ENCODE measurements around the gene NEK3.
A peak's percentile ranks its signal among the peaks of the same experiment; 100 is the strongest.
"Not testable (repeated sequence)": the region's sequence is repeated elsewhere in the genome, so short reads cannot be mapped to it uniquely, and the experiment has no call there.

Gene NEK3, protein sequence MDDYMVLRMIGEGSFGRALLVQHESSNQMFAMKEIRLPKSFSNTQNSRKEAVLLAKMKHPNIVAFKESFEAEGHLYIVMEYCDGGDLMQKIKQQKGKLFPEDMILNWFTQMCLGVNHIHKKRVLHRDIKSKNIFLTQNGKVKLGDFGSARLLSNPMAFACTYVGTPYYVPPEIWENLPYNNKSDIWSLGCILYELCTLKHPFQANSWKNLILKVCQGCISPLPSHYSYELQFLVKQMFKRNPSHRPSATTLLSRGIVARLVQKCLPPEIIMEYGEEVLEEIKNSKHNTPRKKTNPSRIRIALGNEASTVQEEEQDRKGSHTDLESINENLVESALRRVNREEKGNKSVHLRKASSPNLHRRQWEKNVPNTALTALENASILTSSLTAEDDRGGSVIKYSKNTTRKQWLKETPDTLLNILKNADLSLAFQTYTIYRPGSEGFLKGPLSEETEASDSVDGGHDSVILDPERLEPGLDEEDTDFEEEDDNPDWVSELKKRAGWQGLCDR

DNA sequence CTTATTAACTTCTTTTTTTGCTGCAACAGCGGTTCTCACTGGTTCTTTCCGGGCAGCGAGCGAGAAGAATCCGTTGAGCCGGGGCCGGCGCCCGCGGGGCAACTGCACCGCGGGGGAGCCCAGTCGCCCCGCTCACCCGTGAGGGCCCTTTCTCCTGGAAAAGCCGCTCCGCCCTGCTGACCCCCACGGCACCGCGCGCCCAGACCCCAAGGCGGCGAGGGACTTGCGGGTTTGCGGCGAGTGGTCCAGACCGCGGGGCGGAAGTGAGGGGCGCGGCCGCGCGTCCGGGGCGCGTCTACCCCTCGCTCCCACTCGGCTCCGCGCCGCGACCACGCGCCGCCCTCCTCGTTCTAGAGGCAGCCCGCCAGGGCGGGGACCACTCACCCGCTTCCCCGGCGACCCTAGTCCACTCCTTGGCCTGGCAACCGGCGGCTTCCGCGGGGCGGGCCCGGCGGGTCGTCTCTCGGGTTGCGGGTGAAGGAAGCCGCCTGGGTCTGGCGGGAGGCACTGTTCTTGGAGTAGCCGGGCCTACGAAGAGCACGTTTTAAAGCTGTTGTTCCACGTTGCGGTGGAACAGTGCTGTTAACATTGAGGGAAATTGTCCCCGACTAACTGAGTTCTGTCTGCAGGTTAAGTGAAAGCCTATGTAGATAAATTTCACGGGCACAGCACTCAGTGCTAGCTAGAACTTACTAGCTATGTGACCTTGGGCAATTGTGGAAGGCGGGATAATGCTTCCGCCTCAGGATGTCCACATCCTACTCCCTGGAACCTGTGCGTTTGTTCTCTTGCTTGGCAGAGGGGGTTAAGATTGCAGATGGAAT is at the start of gene NEK3:
NEK3 (minus strand) TSS at position 439 of the 824 bp plus-strand sequence. CDS start 3,406 bp downstream, outside the sequence.
- DNase-seq = peak; percentile 8

DNA sequence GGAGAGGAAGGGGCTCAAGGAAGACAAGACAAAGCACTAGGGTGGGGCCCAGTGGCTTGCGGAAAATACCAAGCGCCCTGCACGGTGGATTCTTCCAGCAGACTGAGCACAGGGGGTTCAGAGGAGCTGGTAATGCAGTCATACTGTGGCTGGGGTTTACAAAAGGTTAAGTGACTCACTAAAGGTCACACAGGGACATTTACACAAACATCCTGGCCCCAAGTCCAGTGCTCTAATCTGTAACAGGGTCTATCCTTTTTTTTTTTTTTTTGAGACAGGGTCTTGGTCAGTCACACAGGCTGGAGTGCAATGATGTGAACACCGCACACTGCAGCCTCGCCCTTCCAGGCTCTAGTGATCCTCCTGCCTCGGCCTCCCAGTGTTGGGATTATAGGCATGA is 49.0 kb upstream of the NEK3 start:
- DNase-seq = not testable (repeated sequence)

DNA sequence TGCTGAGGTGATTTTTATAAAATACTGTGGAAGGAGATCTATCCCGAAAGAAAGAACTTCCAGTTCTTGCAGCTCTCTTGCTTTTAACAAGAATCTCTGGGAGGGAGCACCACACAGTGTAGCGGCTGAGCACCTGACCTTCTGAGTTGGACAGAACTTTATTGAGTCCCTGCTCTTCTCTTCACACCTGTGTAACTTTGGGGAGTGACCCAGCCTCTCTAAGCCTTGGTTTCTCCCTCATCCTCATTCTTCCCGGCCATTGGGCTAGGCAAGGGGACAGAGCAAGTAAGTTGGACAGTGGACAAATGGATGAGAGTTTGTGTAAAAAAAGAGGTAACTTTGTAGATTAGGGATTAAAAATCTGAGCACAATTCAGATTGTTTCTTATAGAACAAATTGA is 48.5 kb upstream of the NEK3 start:
- not testable (repeated sequence) for DNase-seq

DNA sequence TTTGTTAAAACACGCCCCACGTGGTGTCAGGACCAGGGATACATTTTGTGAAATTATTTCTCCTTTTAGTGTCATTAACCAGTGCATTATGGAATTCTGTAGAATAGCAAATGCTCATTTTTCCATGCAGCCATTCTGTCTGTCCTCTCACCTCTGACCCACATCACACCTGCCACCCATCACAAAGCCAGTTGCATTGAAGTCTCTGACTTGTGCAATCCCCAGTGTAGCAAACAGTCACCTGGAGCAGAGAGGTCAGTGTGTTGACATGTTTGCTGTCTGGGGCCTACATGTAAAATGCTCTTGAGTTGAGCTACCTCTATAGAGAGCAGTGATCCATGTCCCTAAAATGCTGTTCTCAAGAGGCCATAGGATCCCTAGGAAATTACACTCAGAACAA is 47.9 kb upstream of the NEK3 start:
- not testable (repeated sequence) for DNase-seq

DNA sequence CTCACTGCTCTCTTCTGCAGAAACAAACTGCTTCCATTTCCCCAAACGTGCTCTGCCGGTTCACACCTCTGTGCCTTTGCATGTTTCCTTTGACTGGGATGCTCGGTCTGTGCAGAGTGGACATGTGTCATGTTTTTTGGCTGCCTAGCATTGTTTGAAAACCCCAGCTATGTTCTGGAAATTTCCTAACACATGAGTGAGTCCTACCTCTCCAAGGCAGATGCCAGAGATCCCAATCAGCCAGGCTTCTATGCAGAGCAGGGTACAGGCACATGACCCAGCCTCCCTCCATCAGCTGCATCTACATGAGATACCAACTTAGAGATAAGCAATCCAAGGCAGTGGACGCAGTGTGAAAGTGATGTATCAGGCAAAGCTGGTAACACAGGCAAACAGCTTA is 45.1 kb upstream of the NEK3 start:
- not testable (repeated sequence) for DNase-seq

DNA sequence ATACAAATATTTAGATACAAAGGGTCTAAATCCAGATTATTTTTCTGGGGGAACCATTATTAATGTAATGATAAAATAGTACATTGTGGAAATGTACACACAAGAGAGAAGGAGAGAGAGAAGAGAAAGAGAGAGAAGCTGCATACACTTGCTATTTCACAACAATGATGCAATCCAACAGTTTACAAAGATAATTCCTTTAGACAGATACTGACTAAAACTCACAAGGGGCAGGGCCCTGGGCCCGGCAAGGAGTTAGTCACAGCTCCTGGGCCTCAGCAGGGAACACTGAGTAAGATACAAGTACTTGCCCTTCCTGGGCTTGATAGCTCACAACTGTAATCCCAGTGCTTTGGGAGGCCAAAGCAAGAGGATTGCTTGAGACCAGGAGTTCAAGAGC is 44.5 kb upstream of the NEK3 start:
- DNase-seq = not testable (repeated sequence)

DNA sequence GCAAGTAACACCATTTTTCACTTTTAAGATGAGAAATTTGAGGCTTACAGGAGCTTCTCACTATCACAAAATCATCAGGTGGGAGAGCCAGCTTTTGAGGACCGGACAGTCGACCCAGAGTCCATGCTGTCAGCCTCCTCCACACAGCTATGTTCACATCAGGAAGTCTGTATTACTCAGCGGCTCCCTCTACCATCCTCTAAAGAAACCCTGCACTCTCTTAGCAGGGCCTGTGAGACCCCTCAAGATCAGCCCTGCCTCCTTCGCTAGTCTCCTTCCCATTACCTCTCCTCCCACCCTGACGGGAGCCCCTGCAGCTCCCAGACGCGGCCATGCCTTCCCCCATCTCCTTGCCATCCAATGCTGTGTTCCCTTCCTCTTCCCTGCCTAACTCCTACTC is 43.1 kb upstream of the NEK3 start:
- DNase-seq = not testable (repeated sequence)

DNA sequence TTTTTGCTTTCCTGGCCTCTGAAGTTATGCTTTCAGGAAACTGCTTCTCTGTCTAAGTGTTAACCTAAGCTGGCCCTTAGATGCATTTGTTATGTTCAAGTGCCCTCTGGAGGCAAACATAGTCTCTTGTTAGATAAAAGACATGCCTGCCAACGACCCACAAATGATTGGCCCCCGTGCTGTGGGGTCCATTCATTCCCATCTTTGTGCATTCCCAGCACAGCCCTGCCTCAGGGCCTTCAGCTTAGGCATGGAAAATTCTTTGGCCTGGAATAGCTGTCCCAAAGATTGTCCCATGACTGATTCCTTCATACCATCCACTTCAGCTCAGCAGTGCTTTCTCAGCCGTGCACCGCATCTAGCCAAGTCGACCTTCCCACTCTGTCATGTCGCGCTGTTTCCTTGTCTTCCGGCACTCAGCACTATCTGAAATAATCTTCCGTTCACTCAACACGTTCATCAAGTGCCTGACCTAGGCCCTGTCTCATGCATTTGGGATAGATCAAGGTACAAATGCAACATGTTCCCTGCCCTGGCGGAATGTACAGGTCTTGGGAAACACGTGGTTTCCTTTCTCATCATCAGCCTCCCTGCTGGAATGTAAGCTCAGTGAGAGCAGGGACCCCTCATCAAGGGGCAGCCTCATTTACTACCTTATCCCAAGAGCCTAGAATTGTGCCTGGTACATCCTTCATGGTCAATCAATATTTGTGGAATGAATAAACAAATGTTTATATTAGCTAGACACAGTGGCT is 42.2 kb upstream of the NEK3 start:
- peak; percentile 35 for DNase-seq

DNA sequence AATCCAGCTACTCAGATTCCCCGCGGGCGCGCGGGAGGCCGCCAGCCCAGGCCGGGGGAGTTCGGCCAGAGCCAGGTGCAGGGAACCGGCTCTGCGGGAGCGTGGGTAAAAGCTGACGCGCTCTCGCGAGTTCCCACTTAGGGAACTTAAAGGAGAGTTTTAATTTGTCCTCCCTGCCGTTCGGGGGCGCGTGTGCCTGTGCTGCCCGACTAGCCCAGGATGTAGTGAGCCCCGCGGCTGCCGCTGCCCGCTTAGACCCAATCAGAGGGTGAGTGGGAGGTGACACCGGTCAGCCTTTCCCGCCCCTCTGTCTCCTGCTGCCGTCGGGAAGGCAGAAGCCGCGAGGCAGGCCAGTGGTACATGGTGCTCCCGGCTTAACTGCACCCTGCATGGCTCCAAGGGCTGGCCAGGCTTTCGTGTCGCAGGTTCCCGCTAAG is 36.0 kb upstream of the NEK3 start:
- DNase-seq = no peak

DNA sequence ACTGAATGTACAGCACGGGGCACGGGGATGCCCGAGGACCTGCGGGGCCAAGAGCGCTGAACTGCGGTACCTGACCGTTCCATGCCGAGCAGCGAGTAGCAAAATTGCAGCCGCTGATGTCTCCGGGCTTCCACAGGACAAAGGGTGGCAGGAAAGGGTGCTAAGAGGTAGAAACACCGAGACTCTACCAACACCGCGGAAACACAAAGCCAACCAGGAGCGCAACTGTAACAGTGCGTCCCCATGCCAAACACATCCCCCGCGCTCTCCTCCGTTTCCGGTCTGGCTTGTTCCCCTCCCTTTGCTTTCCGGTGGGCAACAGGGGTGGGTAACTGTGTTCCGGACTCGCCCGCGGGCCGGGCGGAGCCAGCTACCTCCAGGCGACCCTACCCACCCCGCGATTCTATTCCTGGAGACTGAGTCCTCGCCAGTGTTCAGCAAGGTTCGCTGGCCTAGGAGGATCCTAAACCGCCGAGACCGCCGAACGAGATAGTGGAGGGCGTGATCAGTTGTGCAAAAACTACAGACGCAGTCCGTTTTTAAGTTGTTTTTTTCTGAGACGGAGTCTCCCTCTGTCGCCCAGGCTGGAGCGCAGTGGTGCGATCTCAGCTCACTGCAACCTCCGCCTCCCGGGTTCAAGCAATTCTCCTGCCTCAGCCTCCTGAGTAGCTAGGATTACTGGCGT is 34.9 kb upstream of the NEK3 start:
- peak; percentile 68 for DNase-seq

DNA sequence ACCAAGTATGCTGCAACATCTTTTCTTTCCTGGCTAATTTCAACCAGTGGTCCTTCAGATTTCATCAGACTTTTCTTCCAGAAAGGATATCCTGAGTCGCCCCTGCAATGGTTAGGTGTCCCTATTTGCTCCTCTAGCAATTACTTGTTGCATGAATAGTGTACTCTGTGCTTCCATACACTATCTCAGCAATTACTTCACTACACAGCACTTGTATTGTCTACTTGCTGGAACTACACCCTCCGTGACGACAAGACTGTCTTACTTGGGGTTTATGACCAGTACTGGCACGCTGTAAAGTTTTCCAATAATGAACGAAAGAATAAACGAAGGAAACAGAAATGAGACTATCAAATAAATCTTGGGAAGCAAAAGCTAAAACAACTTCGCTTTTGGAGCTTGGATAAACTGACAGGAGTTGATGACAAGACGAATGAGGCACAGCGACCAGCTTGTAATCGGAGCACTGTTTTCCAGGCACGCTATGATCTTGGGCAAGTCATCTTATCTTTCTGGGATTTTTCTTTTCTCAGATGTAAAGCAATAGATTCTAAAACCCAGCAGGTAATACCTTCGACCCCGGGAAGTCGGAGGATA is 34.3 kb upstream of the NEK3 start:
- DNase-seq = not testable (repeated sequence)

DNA sequence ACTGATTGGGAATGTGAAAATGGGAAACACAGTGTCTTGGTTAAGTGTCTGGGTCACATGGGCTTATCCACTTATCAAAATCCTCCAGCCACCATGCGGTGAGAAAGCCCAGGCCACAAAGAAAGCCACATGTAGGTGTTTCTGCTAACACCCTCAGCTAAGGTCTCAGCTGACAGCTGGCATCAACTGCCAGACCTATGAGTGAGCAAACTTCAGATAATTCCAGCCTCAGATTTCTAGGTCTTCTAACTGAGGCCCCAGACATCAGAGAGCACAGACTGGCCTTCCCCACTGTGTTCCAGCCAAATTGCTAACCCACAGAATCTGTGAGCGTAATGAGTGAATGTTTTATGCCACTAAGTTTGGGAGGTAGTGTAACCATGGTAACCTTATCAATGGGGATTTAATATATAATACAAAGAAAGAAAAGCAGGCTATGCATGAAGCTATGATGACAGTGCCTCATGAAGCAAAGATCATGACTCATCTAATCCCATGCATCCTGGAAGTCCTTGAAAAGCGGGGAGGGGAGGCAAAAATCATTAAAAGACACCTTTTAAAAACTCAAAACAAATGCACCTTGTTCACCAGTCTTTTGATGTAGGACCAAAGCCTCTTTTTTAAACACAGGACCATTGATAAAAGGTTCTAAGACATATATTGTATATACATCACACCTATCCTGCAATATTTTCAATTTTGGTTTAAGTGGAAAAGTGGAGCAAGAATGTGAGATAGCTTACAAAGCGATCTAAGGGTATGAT is 28.2 kb upstream of the NEK3 start:
- DNase-seq = not testable (repeated sequence)

DNA sequence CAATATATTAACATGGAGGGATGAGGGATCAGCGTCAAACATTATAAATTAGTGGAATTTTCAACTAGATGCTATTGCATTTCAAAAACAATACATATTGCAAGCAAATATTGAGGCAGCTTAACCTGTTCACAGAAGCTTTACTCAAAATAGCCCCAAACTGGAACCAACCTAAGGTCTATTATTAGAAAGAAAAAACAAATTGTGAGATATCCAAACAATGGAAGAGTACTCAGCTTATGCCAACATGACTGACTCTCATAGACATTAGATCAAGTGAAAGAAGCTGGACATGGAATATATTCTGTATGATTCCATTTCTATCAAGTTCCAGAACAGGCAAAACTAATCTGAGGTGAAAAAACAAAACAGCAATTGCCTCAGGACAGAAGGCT is 27.6 kb upstream of the NEK3 start:
- DNase-seq = no peak

DNA sequence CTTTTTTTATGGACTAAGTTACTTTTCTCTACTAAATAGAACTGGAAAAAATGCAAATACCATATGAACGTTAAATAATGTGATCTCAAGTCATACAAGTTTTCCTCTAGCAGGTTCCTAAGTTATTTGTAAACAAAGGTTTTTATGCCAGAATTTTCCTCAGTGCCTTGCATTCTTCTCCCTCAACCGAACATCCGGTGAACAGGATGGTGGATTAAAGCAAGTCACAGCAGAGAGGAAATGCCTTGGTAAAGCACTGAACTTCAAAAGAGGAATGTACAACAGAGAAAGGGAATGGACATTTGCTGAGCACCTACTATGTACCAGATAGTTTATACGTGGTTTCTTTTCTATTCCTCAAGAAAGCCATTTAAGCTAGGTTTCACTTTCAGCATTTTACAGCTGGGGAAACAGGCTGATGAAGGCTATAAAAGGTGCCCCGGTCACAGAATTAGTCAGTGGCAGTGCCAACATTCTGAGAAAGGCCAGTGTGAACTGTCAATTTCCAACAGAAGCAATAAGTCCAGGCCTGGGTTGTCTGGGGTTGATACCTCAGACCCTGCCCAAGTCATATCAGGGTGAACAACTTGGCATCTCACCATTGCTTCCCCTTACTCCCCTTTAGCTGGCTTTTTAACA is 22.0 kb upstream of the NEK3 start:
- not testable (repeated sequence) for DNase-seq

DNA sequence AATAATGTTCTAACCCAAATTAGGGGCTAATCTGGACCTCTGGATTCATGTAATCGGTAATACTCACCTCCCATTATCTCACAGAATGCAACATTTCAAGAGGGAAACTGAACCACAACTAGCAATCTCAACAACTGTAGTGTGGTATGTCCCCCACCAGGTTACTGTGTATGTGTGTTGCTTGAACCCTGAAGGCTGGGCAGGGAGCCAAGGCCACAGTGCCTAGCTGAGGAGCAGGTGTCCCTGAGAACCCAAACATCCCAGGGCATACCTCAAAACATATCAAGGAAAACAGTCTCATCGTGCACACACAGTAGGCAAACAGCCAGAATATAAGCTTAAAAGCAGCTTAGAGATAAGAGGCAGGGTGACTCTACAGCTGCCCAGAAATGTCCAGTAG is 20.5 kb upstream of the NEK3 start:
- DNase-seq = no peak

DNA sequence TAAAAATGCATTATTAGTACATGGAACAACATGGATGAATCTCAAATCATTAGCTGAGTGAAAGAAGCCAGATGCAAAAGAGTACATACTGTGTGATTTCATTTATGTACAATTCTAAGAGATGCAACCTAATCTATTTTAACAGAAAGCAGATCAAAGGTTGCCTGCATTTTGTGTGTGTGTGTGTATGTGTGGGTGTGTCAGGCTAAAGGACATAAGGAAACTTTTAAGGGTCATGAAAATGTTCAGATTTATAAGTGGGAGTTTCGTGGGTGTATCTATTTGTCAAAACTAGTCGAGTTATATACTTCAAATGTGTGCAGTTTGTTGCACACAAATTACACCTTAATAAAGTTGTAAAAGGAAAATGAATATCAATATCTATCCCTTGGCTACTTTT is 17.9 kb upstream of the NEK3 start:
- no peak for DNase-seq

DNA sequence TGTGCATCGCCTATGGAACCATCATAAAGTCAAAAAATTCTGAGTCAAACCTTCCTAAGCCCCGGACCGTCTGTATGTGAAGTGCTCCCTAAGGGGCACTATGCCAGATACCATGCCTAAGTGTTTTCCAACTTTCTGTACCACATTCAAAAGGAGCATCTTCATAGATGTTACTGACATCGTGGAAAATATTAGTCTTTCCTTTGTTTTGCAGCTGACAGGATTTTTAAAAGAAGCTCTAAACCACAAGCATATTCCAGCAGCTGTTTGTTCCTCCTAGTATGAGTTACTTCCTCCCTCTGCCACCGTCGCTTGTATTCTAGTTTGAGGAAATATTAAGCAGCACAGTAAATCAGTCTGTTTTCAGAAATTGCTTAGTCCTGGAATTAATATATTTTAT is 14.6 kb upstream of the NEK3 start:
- DNase-seq = not testable (repeated sequence)

DNA sequence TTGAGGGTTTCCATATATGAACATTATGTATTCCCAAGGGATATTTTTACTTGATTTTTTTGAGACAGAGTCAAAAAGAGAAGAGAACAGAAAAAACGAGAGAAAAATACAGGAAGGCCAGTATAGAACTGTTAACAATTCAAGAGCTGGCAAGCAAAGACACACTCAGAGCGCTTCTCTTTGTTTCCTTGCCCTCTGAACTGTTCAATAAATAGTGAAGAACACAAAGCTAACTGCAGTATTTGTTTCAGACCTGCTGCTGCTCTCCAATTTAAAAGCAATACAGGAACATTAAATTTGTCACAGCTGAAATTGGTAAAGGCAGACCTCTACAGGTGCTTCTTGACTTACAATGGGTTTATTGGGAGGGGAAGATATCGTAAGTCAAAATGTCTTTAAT is 14.0 kb upstream of the NEK3 start:
- no peak for DNase-seq

DNA sequence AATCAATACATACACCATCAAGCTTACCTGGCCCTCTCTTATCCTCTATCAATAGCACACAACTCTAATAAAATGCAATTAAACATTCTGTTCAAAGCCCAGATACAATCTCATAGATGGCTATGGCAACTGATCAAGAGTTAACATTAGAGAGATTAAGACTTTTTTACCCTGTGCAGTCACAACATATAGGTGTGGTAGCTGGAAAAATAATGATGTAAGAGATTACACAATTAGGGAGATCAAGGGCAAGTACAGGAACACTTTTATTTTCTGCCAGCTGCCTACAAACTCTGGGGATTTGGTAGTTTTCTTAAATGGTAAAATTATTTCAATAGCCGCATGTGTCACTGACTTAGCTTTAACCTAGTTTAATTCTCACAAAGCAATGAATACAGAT is 12.3 kb upstream of the NEK3 start:
- not testable (repeated sequence) for DNase-seq

DNA sequence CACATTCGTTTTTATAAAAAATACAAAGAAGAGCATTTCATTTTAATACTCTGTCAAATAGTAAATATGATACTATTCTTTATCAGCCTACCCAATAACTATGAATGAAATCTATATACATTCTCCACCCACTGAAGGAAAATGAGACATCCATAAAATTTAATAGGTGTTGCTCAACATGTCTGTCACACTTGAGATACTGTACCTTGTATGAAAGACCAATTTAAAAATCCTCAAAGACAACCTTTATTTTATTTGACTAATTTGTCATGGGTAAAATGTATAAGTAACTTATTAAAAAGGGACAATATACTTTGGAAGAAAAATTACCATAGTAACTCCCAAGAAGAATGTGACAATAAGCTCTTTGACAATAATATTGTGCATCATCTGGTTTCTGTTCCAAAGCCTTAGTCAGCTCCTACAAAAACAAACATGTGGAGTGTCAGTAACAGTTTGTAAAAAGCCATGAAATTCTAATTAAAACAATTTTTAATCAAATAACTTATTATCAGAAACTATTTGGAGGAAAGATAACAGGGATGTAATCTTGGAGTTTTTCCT is 11.5 kb upstream of the NEK3 start:
- not testable (repeated sequence) for DNase-seq
